HCT116 (cell line): Measurements from ENCODE around the gene PDE8A. TPM values are rescaled to one million over a fixed set of nuclear protein-coding genes. Genes with fewer than 3 reads are reported as not detected.

Source experiments
- ATAC-seq: fragments of 200-7000 bp; cut with Tn5 transposase; 2 replicates; pipeline ENCODE4 v1.9.1; 2020; ENCODE audit warnings: mild to moderate bottlenecking, moderate library complexity
- BruUV-seq: library from RNA; stranded (reverse); fragments of 400-500 nt; replicated peaks from 2 replicates; lab custom pipeline; 2021; lab: Mats Ljungman, UMichigan
- CTCF ChIA-PET: fragments of 300-600 bp; sonication (Branson Sonifier 250); formaldehyde crosslinking; loops from one replicate; lab custom pipeline; 2021; ENCODE audit warnings: antibody characterized with exemption; lab: Charles Lee
- POLR2A ChIA-PET: fragments of 300-600, 350-600 bp; sonication (Branson Sonifier 250); formaldehyde crosslinking; loops from one replicate; lab custom pipeline; 2021; ENCODE audit warnings: antibody characterized with exemption; lab: Charles Lee
- RAD21 ChIA-PET, 2 experiments: fragments of 300-600 bp; sonication (Branson Sonifier 250); formaldehyde crosslinking; loops; one replicate each; lab custom pipeline; 2023; ENCODE audit warnings: low total read pairs in 2 of 2; ENCODE audit not compliant: uncharacterized antibody in 2 of 2, unreplicated experiment in 2 of 2, low non-redundant PET in 1 of 2; lab: Charles Lee
- DNase-seq: peaks from one replicate; pipeline ENCODE4 v3.0.0-alpha.2; 2010; ENCODE audit warnings: low read depth, low spot score
- H2AFZ ChIP-seq: fragments of 200-600 bp; shearing (Covaris generic), sonication (generic); 2 replicates; pipeline ENCODE4 v1.6.1; 2017; ENCODE audit warnings: low read depth, mixed run types, mixed read lengths, antibody characterized with exemption, low read length; ENCODE audit not compliant: poor library complexity, severe bottlenecking
- H3K27ac ChIP-seq: 2 replicates; pipeline ENCODE4 v1.5.1; 2012; ENCODE audit warnings: low read depth, low read length
- H3K27me3 ChIP-seq: fragments of 200-600 bp; sonication (generic); 2 replicates; pipeline ENCODE4 v1.6.1; 2016; ENCODE audit warnings: mixed run types, low read length, mixed read lengths; ENCODE audit not compliant: insufficient read depth
- H3K36me3 ChIP-seq, 2 experiments: fragments of 200-500 bp in 1 of 2; fragments of 200-600 bp in 1 of 2; sonication (Bioruptor generic) in 1 of 2; sonication (generic) in 1 of 2; 2 replicates each; pipeline versions ENCODE4 v1.5.1 to v1.6.1; 2014 to 2016; ENCODE audit warnings: low read length in 2 of 2, inconsistent platforms in 1 of 2, mixed read lengths in 1 of 2, mixed run types in 1 of 2; ENCODE audit not compliant: insufficient read depth in 2 of 2, control insufficient read depth in 1 of 2
- H3K4me1 ChIP-seq, 2 experiments: fragments of 200-600 bp in 1 of 2; sonication (generic) in 1 of 2; 2 replicates each; pipeline versions ENCODE4 v1.5.1 to v1.6.1; 2012 to 2017; ENCODE audit warnings: low read length in 2 of 2, inconsistent platforms in 1 of 2, mild to moderate bottlenecking in 1 of 2, mixed read lengths in 1 of 2, mixed run types in 1 of 2, moderate library complexity in 1 of 2; ENCODE audit not compliant: insufficient read depth in 2 of 2, control insufficient read depth in 1 of 2
- H3K4me2 ChIP-seq: fragments of 200-600 bp; sonication (generic); 2 replicates; pipeline ENCODE4 v1.6.1; 2017; ENCODE audit warnings: mixed run types, low read length, mixed read lengths
- H3K4me3 ChIP-seq, 2 experiments: fragments of 200-600 bp in 1 of 2; sonication (generic) in 1 of 2; replicated peaks in 1 of 2; 2 replicates each; pipeline ENCODE4 v1.5.1; 2011 to 2016; ENCODE audit warnings: low read length in 2 of 2, control low read depth in 1 of 2, low read depth in 1 of 2, mild to moderate bottlenecking in 1 of 2, mixed read lengths in 1 of 2, mixed run types in 1 of 2
- H3K79me2 ChIP-seq: fragments of 200-600 bp; sonication (generic); 2 replicates; pipeline ENCODE4 v1.6.1; 2017; ENCODE audit warnings: mild to moderate bottlenecking, mixed run types, low read length, moderate library complexity, mixed read lengths; ENCODE audit not compliant: insufficient read depth
- H3K9ac ChIP-seq: fragments of 200-600 bp; sonication (generic); 2 replicates; pipeline ENCODE4 v1.6.1; 2016; ENCODE audit warnings: low read length, mixed read lengths
- H3K9me2 ChIP-seq: fragments of 200-600 bp; sonication (generic), shearing (Covaris generic); 2 replicates; pipeline ENCODE4 v1.6.1; 2017; ENCODE audit warnings: mixed run types, mild to moderate bottlenecking, moderate library complexity; ENCODE audit not compliant: insufficient read depth
- H3K9me3 ChIP-seq, 2 experiments: fragments of 200-500 bp in 1 of 2; fragments of 200-600 bp in 1 of 2; sonication (Bioruptor generic) in 1 of 2; sonication (generic) in 1 of 2; 2 replicates each; pipeline ENCODE4 v1.6.1; 2014 to 2017; ENCODE audit warnings: low read length in 2 of 2, mixed read lengths in 2 of 2, inconsistent platforms in 1 of 2, low read depth in 1 of 2, mild to moderate bottlenecking in 1 of 2, mixed run types in 1 of 2, moderate library complexity in 1 of 2; ENCODE audit not compliant: control insufficient read depth in 1 of 2, insufficient read depth in 1 of 2
- H4K20me1 ChIP-seq: fragments of 200-600 bp; sonication (generic), shearing (Covaris generic); 2 replicates; pipeline ENCODE4 v1.6.1; 2017; ENCODE audit warnings: mixed run types, mild to moderate bottlenecking, moderate library complexity; ENCODE audit not compliant: insufficient read depth
- ATF3 ChIP-seq: IDR thresholded peaks from 2 replicates; pipeline ENCODE4 v1.6.1; 2012
- CEBPB ChIP-seq: IDR thresholded peaks from 2 replicates; pipeline ENCODE4 v1.6.1; 2012; ENCODE audit warnings: low read depth
- ELF1 ChIP-seq: IDR thresholded peaks from 2 replicates; pipeline ENCODE4 v1.6.1; 2012; ENCODE audit warnings: low read depth, borderline replicate concordance
- EZH2phosphoT487 ChIP-seq: fragments of 200-600 bp; IDR thresholded peaks from 2 replicates; pipeline ENCODE4 v1.6.1; 2018; ENCODE audit warnings: antibody characterized with exemption, borderline replicate concordance
- FOSL1 ChIP-seq: IDR thresholded peaks from 2 replicates; pipeline ENCODE4 v1.6.1; 2012; ENCODE audit warnings: low read depth
- JUND ChIP-seq: IDR thresholded peaks from 2 replicates; pipeline ENCODE4 v1.6.1; 2012
- MAX ChIP-seq: IDR thresholded peaks from 2 replicates; pipeline ENCODE4 v1.6.1; 2012
- POLR2A ChIP-seq: IDR thresholded peaks from 2 replicates; pipeline ENCODE4 v1.7.0; 2011; ENCODE audit warnings: borderline replicate concordance; ENCODE audit not compliant: insufficient read depth, insufficient read length; ENCODE audit errors: extremely low read depth
- SRF ChIP-seq: IDR thresholded peaks from 2 replicates; pipeline ENCODE4 v1.6.1; 2012; ENCODE audit warnings: low read depth
- TCF7L2 ChIP-seq: IDR thresholded peaks from 2 replicates; pipeline ENCODE4 v1.7.0; 2011; ENCODE audit warnings: borderline replicate concordance, inconsistent platforms; ENCODE audit not compliant: insufficient read depth, insufficient read length; ENCODE audit errors: extremely low read depth
- YY1 ChIP-seq: IDR thresholded peaks from 2 replicates; pipeline ENCODE4 v1.6.1; 2011; ENCODE audit warnings: low read length, low read depth, moderate library complexity, mild to moderate bottlenecking; ENCODE audit not compliant: insufficient replicate concordance; ENCODE audit errors: extremely low read depth
- ZFX ChIP-seq: fragments of 450-650 bp; IDR thresholded peaks from 2 replicates; pipeline ENCODE4 v1.6.1; 2017
- intact Hi-C: fragments of 100-400 bp; cut with micrococcal nuclease; formaldehyde crosslinking; loops from 2 replicates; pipeline ENCODE4 v1.10.0; 2022
- total RNA-seq: library from RNA; stranded (reverse); gene quantifications from one replicate; pipeline ENCODE4 v1.2.1, GENCODE V29; 2021; ENCODE audit not compliant: unreplicated experiment

The PDE8A gene
- total RNA-seq, 1 experiment from 2014 or later = 37.8 TPM

GRCh38 chr15:85027033-85027380 is 45.4 kb downstream of the PDE8A start:
- H3K27me3 ChIP-seq = no peaks in the 10 kb centered on the region
- DNase-seq = no peak
- H3K9me3 ChIP-seq = no peaks in the 10 kb centered on the region
- RAD21 ChIA-PET = no interaction called here
- H2AFZ ChIP-seq = no peak overlapping the region
- H3K4me1 ChIP-seq = peaks cover 11 to 18% of the 10 kb centered on the region in 2 experiments
- no peaks in the 10 kb centered on the region; the same call in 1 of the 2 replicates for H4K20me1 ChIP-seq
- CTCF ChIA-PET = no interaction called here
- no peak overlapping the region for H3K27ac ChIP-seq
- no peaks in the 10 kb centered on the region for H3K36me3 ChIP-seq
- H3K9ac ChIP-seq = no peak overlapping the region
- no peaks in the 10 kb centered on the region for H3K9me2 ChIP-seq
- no peak overlapping the region for H3K4me3 ChIP-seq
- intact Hi-C loops = no loop called here
- BruUV-seq = no TSS peak
- no peak for TF ChIP-seq YY1
- no peak for TF ChIP-seq CEBPB
- TF ChIP-seq ATF3 = no peak
- TF ChIP-seq POLR2A = no peak
- TF ChIP-seq ZFX = no peak
- no peak for TF ChIP-seq MAX
- no peak for TF ChIP-seq FOSL1
- TF ChIP-seq EZH2phosphoT487 = no peak
- TF ChIP-seq ELF1 = no peak
- TF ChIP-seq JUND = no peak
- no peak for TF ChIP-seq TCF7L2
- POLR2A ChIA-PET = no interaction called here
- no peak for ATAC-seq
- no peak overlapping the region for H3K4me2 ChIP-seq
- peaks cover 90% of the 10 kb centered on the region for H3K79me2 ChIP-seq

- ATAC-seq (no peak), DNase-seq (no peak)
- Histone ChIP-seq H3K27ac (no peak overlapping the region), H4K20me1 (no peaks in the 10 kb centered on the region; the same call in 1 of the 2 replicates), H3K9ac (no peak overlapping the region), H3K36me3 (no peaks in the 10 kb centered on the region), H3K79me2 (peaks cover 92% of the 10 kb centered on the region), H3K4me1 (peaks cover 11 to 18% of the 10 kb centered on the region in 2 experiments), H3K27me3 (no peaks in the 10 kb centered on the region), H3K4me3 (no peak overlapping the region), H3K9me2 (no peaks in the 10 kb centered on the region), H3K4me2 (no peak overlapping the region), H2AFZ (no peak overlapping the region), H3K9me3 (no peaks in the 10 kb centered on the region)
- intact Hi-C loops = no loop called here
- POLR2A ChIA-PET = no interaction called here
- RAD21 ChIA-PET = no interaction called here
- CTCF ChIA-PET = no interaction called here
- BruUV-seq = no TSS peak
- no peak for TF ChIP-seq SRF
- TF ChIP-seq, all 23 proteins: peak for 0
Measured at GRCh38 chr15:85027421-85027820, 45.8 kb downstream of the PDE8A start.
